Activated naive CD8-positive, alpha-beta T cell (primary cell): ENCODE measurements around the gene FCRLA.
"Not testable (repeated sequence)": the region's sequence is repeated elsewhere in the genome, so short reads cannot be mapped to it uniquely, and the experiment has no call there.

Experiments used
- H3K27ac Mint-ChIP-seq: one replicate; pipeline ENCODE4 v1.8.0; 2021; ENCODE audit warnings: mixed read lengths
- H3K27me3 Mint-ChIP-seq: one replicate; pipeline ENCODE4 v1.8.0; 2021; ENCODE audit warnings: mixed read lengths
- H3K36me3 Mint-ChIP-seq: one replicate; pipeline ENCODE4 v1.8.0; 2021; ENCODE audit warnings: mixed read lengths
- H3K4me1 Mint-ChIP-seq: one replicate; pipeline ENCODE4 v1.8.0; 2021; ENCODE audit warnings: low read depth, mixed read lengths
- H3K4me3 Mint-ChIP-seq: one replicate; pipeline ENCODE4 v1.8.0; 2021; ENCODE audit warnings: mild to moderate bottlenecking, mixed read lengths
- H3K9me3 Mint-ChIP-seq: one replicate; pipeline ENCODE4 v1.8.0; 2021; ENCODE audit warnings: low read depth, mixed read lengths

The FCRLA gene

GRCh38 chr1:161688946-161689345 is 18.1 kb upstream of the FCRLA start:
- Mint-ChIP-seq H3K27ac (no peak overlapping the region), H3K4me1 (no peaks in the 10 kb centered on the region), H3K36me3 (no peaks in the 10 kb centered on the region), H3K9me3 (no peaks in the 10 kb centered on the region), H3K4me3 (no peak overlapping the region), H3K27me3 (peaks cover 14% of the 10 kb centered on the region)

GRCh38 chr1:161691846-161692245 is 15.2 kb upstream of the FCRLA start:
- H3K27ac Mint-ChIP-seq, result no peak overlapping the region

GRCh38 chr1:161693020-161693712 is 13.9 kb upstream of the FCRLA start:
- H3K36me3 Mint-ChIP-seq, H3K27ac Mint-ChIP-seq, H3K4me1 Mint-ChIP-seq, H3K4me3 Mint-ChIP-seq, H3K9me3 Mint-ChIP-seq: not testable (repeated sequence)
- H3K27me3 Mint-ChIP-seq, result peaks cover 30% of the 10 kb centered on the region

More at GRCh38 chr1:161691846-161692245, 15.2 kb upstream of the FCRLA start:
- peaks cover 27% of the 10 kb centered on the region for H3K27me3 Mint-ChIP-seq
- H3K4me1 Mint-ChIP-seq, result no peaks in the 10 kb centered on the region
- no peak overlapping the region for H3K4me3 Mint-ChIP-seq
- H3K36me3 Mint-ChIP-seq, result peaks cover 7% of the 10 kb centered on the region
- no peaks in the 10 kb centered on the region for H3K9me3 Mint-ChIP-seq

- H3K4me3 Mint-ChIP-seq, H3K4me1 Mint-ChIP-seq, H3K9me3 Mint-ChIP-seq, H3K27ac Mint-ChIP-seq, H3K36me3 Mint-ChIP-seq: not testable (repeated sequence)
- H3K27me3 Mint-ChIP-seq, result peaks cover 20% of the 10 kb centered on the region
Observed at GRCh38 chr1:161698302-161698701, 8.7 kb upstream of the FCRLA start.

GRCh38 chr1:161702250-161702649 is 4.8 kb upstream of the FCRLA start:
- no peak overlapping the region for H3K27ac Mint-ChIP-seq
- no peak overlapping the region for H3K4me3 Mint-ChIP-seq
- no peaks in the 10 kb centered on the region for H3K36me3 Mint-ChIP-seq

GRCh38 chr1:161705537-161705936 is 1.5 kb upstream of the FCRLA start:
- Mint-ChIP-seq H3K4me1 (no peaks in the 10 kb centered on the region), H3K27ac (no peak overlapping the region), H3K27me3 (peaks cover 4% of the 10 kb centered on the region), H3K36me3 (no peaks in the 10 kb centered on the region), H3K4me3 (no peak overlapping the region), H3K9me3 (no peaks in the 10 kb centered on the region)

More at GRCh38 chr1:161702250-161702649, 4.8 kb upstream of the FCRLA start:
- peaks cover 4% of the 10 kb centered on the region for H3K27me3 Mint-ChIP-seq
- no peaks in the 10 kb centered on the region for H3K4me1 Mint-ChIP-seq
- no peaks in the 10 kb centered on the region for H3K9me3 Mint-ChIP-seq

- Mint-ChIP-seq H3K27me3 (peaks cover 4% of the 10 kb centered on the region), H3K4me3 (no peak overlapping the region), H3K9me3 (no peaks in the 10 kb centered on the region), H3K36me3 (no peaks in the 10 kb centered on the region), H3K4me1 (no peaks in the 10 kb centered on the region), H3K27ac (no peak overlapping the region)
Observed at GRCh38 chr1:161706113-161706481, 932 bp upstream of the FCRLA start.

- Mint-ChIP-seq H3K9me3 (no peaks in the 10 kb centered on the region), H3K4me1 (no peaks in the 10 kb centered on the region), H3K36me3 (no peaks in the 10 kb centered on the region), H3K4me3 (no peak overlapping the region), H3K27ac (no peak overlapping the region), H3K27me3 (peaks cover 5% of the 10 kb centered on the region)
Observed at GRCh38 chr1:161707503-161707902, 474 bp downstream of the FCRLA start.

GRCh38 chr1:161709373-161709772 is 2.3 kb downstream of the FCRLA start:
- Mint-ChIP-seq H3K9me3 (no peaks in the 10 kb centered on the region), H3K4me1 (no peaks in the 10 kb centered on the region), H3K36me3 (no peaks in the 10 kb centered on the region), H3K27ac (no peak overlapping the region), H3K27me3 (peaks cover 5% of the 10 kb centered on the region), H3K4me3 (no peak overlapping the region)

- Mint-ChIP-seq H3K27me3 (peaks cover 5% of the 10 kb centered on the region), H3K4me3 (no peak overlapping the region), H3K4me1 (no peaks in the 10 kb centered on the region), H3K9me3 (no peaks in the 10 kb centered on the region), H3K36me3 (no peaks in the 10 kb centered on the region), H3K27ac (no peak overlapping the region)
Observed at GRCh38 chr1:161710560-161710959, 3.5 kb downstream of the FCRLA start.

GRCh38 chr1:161718559-161719324 is 11.7 kb downstream of the FCRLA start:
- peaks cover 7% of the 10 kb centered on the region for H3K4me1 Mint-ChIP-seq
- no peaks in the 10 kb centered on the region for H3K9me3 Mint-ChIP-seq
- H3K27me3 Mint-ChIP-seq, result peaks cover 2% of the 10 kb centered on the region
- no peaks in the 10 kb centered on the region for H3K36me3 Mint-ChIP-seq
- H3K4me3 Mint-ChIP-seq, result no peak overlapping the region
- H3K27ac Mint-ChIP-seq, result no peak overlapping the region

GRCh38 chr1:161719325-161719611 is 12.2 kb downstream of the FCRLA start:
- Mint-ChIP-seq H3K4me3 (no peak overlapping the region), H3K27me3 (peaks cover 4% of the 10 kb centered on the region), H3K4me1 (peaks cover 7% of the 10 kb centered on the region), H3K9me3 (no peaks in the 10 kb centered on the region), H3K36me3 (no peaks in the 10 kb centered on the region), H3K27ac (no peak overlapping the region)

GRCh38 chr1:161720422-161720821 is 13.4 kb downstream of the FCRLA start:
- H3K4me3 Mint-ChIP-seq, result no peak overlapping the region
- no peaks in the 10 kb centered on the region for H3K9me3 Mint-ChIP-seq
- peaks cover 11% of the 10 kb centered on the region for H3K4me1 Mint-ChIP-seq
- H3K27ac Mint-ChIP-seq, result no peak overlapping the region
- no peaks in the 10 kb centered on the region for H3K36me3 Mint-ChIP-seq
- peaks cover 4% of the 10 kb centered on the region for H3K27me3 Mint-ChIP-seq

GRCh38 chr1:161720956-161721737 is 14.1 kb downstream of the FCRLA start, which contains the start of gene FCRLB:
Gene FCRLB, plus strand, starts transcription at chr1:161721544. Its CDS starts 1,129 bp downstream, at chr1:161722673.
- Mint-ChIP-seq H3K9me3 (no peaks in the 10 kb centered on the region), H3K27me3 (peaks cover 4% of the 10 kb centered on the region), H3K4me3 (no peak within 1 kb of the TSS), H3K27ac (no peak within 1 kb of the TSS), H3K36me3 (no peaks in the 10 kb centered on the region), H3K4me1 (peaks cover 14% of the 10 kb centered on the region)

- H3K9me3 Mint-ChIP-seq, result no peaks in the 10 kb centered on the region
- H3K4me1 Mint-ChIP-seq, result peaks cover 14% of the 10 kb centered on the region
- no peaks in the 10 kb centered on the region for H3K36me3 Mint-ChIP-seq
- H3K4me3 Mint-ChIP-seq, result no peak overlapping the region
- no peak overlapping the region for H3K27ac Mint-ChIP-seq
- peaks cover 4% of the 10 kb centered on the region for H3K27me3 Mint-ChIP-seq
Observed at GRCh38 chr1:161721738-161722343, 14.8 kb downstream of the FCRLA start.
